Cardiac fibroblast (primary cell): Measurements from ENCODE around the gene UBE2V1.
A peak's percentile ranks its signal among the peaks of the same experiment; 100 is the strongest.

Source experiments
- DNase-seq, 2 donors: peaks; one replicate each; pipeline versions ENCODE4 v3.0.0 to v3.0.0-alpha.2; 2010; ENCODE audit warnings: low read depth in 2 of 2
- H3K4me3 ChIP-seq, 2 donors: replicated peaks in 1 of 2; 1 replicate in 1 of 2; 2 replicates in 1 of 2; pipeline ENCODE4 v1.5.1; 2011; ENCODE audit warnings: low read depth in 2 of 2, low read length in 2 of 2, mild to moderate bottlenecking in 2 of 2, moderate library complexity in 1 of 2
- TF ChIP-seq, protein P1 (sequence below): IDR thresholded peaks from one replicate; pipeline ENCODE4 v1.5.1; 2011; ENCODE audit warnings: low read depth, mild to moderate bottlenecking, low read length, inconsistent platforms

Gene UBE2V1

DNA sequence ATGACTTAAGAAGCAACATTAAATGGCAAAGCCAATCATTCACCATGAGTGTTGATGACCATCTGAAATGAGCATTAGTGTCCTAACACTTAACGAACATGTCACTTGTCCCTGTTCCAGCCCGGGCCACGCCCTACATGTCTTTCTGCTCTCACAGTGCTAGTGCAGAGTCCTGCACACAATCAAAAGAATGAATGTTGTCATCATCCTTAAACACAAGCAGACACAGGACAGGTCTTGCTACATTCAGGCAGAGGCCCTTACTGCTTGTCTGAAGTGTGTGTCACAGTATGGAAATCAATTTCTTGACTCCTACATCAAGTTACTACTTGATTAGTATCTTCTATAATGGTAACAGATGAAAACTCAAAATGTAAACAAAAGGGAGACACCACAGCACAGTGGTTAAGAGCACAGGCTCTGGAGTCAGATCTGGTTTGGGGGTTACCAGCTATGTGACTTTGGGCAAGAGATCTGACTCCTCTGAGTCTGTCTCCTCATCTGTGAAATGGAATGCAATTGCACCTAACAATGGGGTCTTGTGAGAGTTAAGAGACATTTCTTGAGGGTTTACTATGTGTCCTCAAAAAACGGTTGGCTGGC, 17.4 kb downstream of the UBE2V1 start:
- no peak overlapping the region for H3K4me3 ChIP-seq
- TF ChIP-seq, protein P1, sequence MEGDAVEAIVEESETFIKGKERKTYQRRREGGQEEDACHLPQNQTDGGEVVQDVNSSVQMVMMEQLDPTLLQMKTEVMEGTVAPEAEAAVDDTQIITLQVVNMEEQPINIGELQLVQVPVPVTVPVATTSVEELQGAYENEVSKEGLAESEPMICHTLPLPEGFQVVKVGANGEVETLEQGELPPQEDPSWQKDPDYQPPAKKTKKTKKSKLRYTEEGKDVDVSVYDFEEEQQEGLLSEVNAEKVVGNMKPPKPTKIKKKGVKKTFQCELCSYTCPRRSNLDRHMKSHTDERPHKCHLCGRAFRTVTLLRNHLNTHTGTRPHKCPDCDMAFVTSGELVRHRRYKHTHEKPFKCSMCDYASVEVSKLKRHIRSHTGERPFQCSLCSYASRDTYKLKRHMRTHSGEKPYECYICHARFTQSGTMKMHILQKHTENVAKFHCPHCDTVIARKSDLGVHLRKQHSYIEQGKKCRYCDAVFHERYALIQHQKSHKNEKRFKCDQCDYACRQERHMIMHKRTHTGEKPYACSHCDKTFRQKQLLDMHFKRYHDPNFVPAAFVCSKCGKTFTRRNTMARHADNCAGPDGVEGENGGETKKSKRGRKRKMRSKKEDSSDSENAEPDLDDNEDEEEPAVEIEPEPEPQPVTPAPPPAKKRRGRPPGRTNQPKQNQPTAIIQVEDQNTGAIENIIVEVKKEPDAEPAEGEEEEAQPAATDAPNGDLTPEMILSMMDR = no peak
- no peak for DNase-seq

DNA sequence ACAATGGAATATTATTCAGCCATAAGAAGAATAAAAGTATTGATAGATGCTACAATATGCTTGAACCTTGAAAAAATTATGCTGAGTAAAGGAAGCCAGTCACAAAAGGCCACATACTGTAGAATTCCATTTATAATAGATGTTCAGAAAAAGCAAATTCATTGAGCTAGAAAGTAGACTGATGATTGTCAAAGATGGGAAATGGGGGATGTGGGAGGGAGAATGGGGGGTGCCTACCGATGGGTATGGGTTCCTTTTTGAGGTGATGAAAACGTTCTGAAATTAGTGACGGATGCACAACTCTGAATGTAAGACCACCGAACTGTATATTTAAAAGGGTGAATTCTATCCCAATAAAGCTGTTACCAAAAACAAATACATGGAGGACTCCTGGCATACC, 18.4 kb downstream of the UBE2V1 start:
- H3K4me3 ChIP-seq = no peak overlapping the region
- no peak for DNase-seq
- TF ChIP-seq, protein P1 = no peak

DNA sequence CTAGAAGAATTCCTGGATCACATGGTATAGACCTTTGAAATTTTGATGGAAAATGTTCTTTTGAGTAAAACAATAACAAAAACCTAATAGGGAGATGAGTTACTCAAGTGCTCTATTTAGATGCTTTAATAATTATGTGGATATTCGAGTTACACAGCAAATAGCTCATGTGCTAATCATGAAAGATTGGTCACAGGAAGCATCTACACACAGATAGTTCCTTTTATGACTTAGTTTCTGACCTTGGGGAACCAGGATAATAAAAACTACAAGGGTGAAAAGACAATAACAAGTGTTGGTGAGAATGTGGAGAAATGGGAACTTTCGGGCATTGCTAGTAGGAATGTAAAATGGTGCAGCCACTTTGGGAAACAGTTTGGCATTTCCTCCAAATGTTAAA, 19.7 kb downstream of the UBE2V1 start:
- no peak overlapping the region for H3K4me3 ChIP-seq
- TF ChIP-seq, protein P1 = no peak
- DNase-seq = no peak

DNA sequence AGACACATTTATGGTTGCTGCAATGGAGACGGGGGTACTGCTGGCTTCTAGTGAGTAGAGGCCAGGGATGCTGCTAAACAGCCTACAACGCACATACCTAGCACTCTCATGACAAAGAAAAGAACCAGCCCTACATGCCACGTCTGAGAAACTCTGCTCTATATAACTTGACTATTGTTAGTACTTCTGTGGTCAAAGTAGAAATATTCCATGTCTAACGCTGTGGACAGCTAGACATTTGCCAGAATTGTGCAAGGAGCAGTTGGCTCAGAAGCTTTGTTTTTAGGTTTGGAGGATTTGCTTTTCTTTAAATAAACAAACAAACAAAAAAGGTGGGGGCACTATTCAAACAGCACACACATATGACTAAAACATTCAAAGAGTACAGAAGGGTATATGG, 20.5 kb downstream of the UBE2V1 start:
- peak; percentile 54 to 57 for DNase-seq
- TF ChIP-seq, protein P1 = no peak

DNA sequence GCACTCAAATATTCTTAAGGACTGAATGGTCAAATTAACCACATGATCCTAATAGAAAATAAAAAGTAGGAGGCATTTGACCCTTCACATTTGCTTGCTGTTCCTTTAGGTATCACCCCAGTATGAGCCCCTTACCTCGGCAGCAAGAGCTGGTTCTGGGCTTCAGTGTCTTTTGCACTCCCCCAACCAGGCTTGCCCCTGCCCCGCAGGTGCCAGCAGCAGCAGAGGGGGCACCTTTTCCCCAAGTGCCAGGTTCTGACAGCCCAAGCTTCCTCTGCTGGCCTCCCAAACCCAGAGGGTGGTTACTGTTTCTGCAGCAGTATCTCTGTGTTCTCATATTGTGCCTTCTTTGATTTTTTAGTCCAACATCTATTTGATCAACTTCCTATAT, 23.2 kb downstream of the UBE2V1 start:
- DNase-seq = no peak
- TF ChIP-seq, protein P1 = no peak
- H3K4me3 ChIP-seq = no peak overlapping the region

More for the DNA sequence above, 20.5 kb downstream of the UBE2V1 start:
- no peak overlapping the region for H3K4me3 ChIP-seq

DNA sequence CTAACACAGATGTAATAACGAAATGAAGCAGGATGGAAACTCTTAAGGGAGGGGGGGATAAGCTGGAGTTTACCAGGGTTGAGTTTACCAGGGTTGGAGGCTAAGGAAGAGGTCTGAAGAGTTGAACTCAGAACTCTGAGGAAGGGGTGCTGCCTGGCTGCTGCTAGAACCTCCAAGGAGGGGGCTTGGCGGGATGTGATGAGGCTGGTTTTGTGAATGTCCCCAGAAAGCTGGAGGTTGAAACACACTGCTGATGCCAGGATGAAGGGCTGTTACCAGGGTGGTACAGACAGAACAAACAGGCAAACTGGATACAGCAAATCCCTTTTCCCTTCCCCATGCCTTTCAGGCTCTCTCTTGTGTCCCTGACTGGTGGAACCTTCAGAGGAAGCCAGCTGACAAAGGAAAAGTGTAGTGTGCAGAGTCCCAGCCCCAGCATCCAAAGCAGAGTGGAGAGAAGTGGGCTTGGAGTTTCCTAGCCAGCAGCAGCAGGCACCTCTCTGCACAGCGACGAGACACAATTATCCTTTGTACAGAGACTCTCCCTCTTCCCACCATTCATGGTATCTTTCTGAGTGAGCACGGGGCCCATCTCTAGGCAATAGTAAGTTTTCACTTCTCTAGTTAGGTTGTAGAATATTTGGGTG, 23.7 kb downstream of the UBE2V1 start:
- TF ChIP-seq, protein P1 = no peak
- no peak overlapping the region for H3K4me3 ChIP-seq
- DNase-seq = no peak
